ENCODE measurements around the gene WDR81.

WDR81 gene

GRCh38 chr17:1724351-1724868 is at the start of gene WDR81:
Gene WDR81, plus strand, starts transcription at chr17:1724704. Its CDS starts 256 bp downstream, at chr17:1724960.
- H3K27me3 ChIP-seq (ENCODE audit: insufficient read depth, low read length) = no peaks in the 10 kb centered on the region
- TF ChIP-seq EZH2 (IDR thresholded peaks at IDR 0.05; ENCODE audit: borderline replicate concordance, low read length) (no peak), CTCF (IDR thresholded peaks at IDR 0.05; ENCODE audit: low read length) (no peak)
- no peaks in the 10 kb centered on the region for H4K20me1 ChIP-seq (ENCODE audit: insufficient read depth, low read length)
- peak within 1 kb of the TSS; percentile 95 for H3K4me2 ChIP-seq (ENCODE audit: low read length)
- H3K9ac ChIP-seq (ENCODE audit: low read length) = peak within 1 kb of the TSS; percentile 86
- no peak within 1 kb of the TSS for H2AFZ ChIP-seq (ENCODE audit: low read length)
- peak within 1 kb of the TSS; percentile 93 for H3K27ac ChIP-seq (ENCODE audit: low read depth, low read length, poor library complexity, severe bottlenecking)
- H3K79me2 ChIP-seq (ENCODE audit: insufficient read depth, low read length) = no peaks in the 10 kb centered on the region
- peaks cover 11% of the 10 kb centered on the region; the same call in 1 of the 2 replicates for H3K36me3 ChIP-seq (ENCODE audit: insufficient read depth, low read length)
- peaks cover 77% of the 10 kb centered on the region for H3K4me1 ChIP-seq (ENCODE audit: insufficient read depth, low read length, severe bottlenecking)
- H3K9me2 ChIP-seq (ENCODE audit: low read depth, low read length) = no peaks in the 10 kb centered on the region
- H3F3A ChIP-seq (ENCODE audit: insufficient read depth, low read length) = no peaks in the 10 kb centered on the region; the same call in 1 of the 2 replicates
- no peaks in the 10 kb centered on the region for H3K9me3 ChIP-seq (ENCODE audit: low read length)
- H3K4me3 ChIP-seq (ENCODE audit: low read depth, low read length, poor library complexity, severe bottlenecking) = peak within 1 kb of the TSS; percentile 88

GRCh38 chr17:1676401-1676800 is 48.1 kb upstream of the WDR81 start:
- no peaks in the 10 kb centered on the region for H4K20me1 ChIP-seq (ENCODE audit: insufficient read depth, low read length)
- no peaks in the 10 kb centered on the region for H3K4me1 ChIP-seq (ENCODE audit: insufficient read depth, low read length, severe bottlenecking)
- H3K27ac ChIP-seq (ENCODE audit: low read depth, low read length, poor library complexity, severe bottlenecking) = no peak overlapping the region
- no peaks in the 10 kb centered on the region for H3F3A ChIP-seq (ENCODE audit: insufficient read depth, low read length)
- no peak overlapping the region for H3K4me3 ChIP-seq (ENCODE audit: low read depth, low read length, poor library complexity, severe bottlenecking)
- no peaks in the 10 kb centered on the region for H3K9me3 ChIP-seq (ENCODE audit: low read length)
- H3K9ac ChIP-seq (ENCODE audit: low read length) = no peak overlapping the region
- H3K79me2 ChIP-seq (ENCODE audit: insufficient read depth, low read length) = no peaks in the 10 kb centered on the region
- no peak for TF ChIP-seq EZH2 (IDR thresholded peaks at IDR 0.05; ENCODE audit: borderline replicate concordance, low read length)
- TF ChIP-seq CTCF (IDR thresholded peaks at IDR 0.05; ENCODE audit: low read length) = no peak
- H3K36me3 ChIP-seq (ENCODE audit: insufficient read depth, low read length) = peaks cover 96% of the 10 kb centered on the region
- no peak overlapping the region for H3K4me2 ChIP-seq (ENCODE audit: low read length)
- no peaks in the 10 kb centered on the region for H3K9me2 ChIP-seq (ENCODE audit: low read depth, low read length)
- no peak overlapping the region for H2AFZ ChIP-seq (ENCODE audit: low read length)
- no peaks in the 10 kb centered on the region for H3K27me3 ChIP-seq (ENCODE audit: insufficient read depth, low read length)

GRCh38 chr17:1683459-1683858 is 41.0 kb upstream of the WDR81 start:
- H3K27ac ChIP-seq (ENCODE audit: low read depth, low read length, poor library complexity, severe bottlenecking) = no peak overlapping the region
- H4K20me1 ChIP-seq (ENCODE audit: insufficient read depth, low read length) = no peaks in the 10 kb centered on the region
- peaks cover 48% of the 10 kb centered on the region for H3K36me3 ChIP-seq (ENCODE audit: insufficient read depth, low read length)
- H3F3A ChIP-seq (ENCODE audit: insufficient read depth, low read length) = no peaks in the 10 kb centered on the region
- peaks cover 15% of the 10 kb centered on the region for H3K4me1 ChIP-seq (ENCODE audit: insufficient read depth, low read length, severe bottlenecking)
- H3K9me2 ChIP-seq (ENCODE audit: low read depth, low read length) = no peaks in the 10 kb centered on the region
- no peaks in the 10 kb centered on the region; the same call in 1 of the 2 replicates for H3K9me3 ChIP-seq (ENCODE audit: low read length)
- H3K4me3 ChIP-seq (ENCODE audit: low read depth, low read length, poor library complexity, severe bottlenecking) = peak overlapping the region; percentile 80
- H3K79me2 ChIP-seq (ENCODE audit: insufficient read depth, low read length) = peaks cover 14% of the 10 kb centered on the region
- no peak overlapping the region for H2AFZ ChIP-seq (ENCODE audit: low read length)
- peak overlapping the region; percentile 81 for H3K9ac ChIP-seq (ENCODE audit: low read length)
- no peak for TF ChIP-seq EZH2 (IDR thresholded peaks at IDR 0.05; ENCODE audit: borderline replicate concordance, low read length)
- no peak for TF ChIP-seq CTCF (IDR thresholded peaks at IDR 0.05; ENCODE audit: low read length)
- H3K27me3 ChIP-seq (ENCODE audit: insufficient read depth, low read length) = no peaks in the 10 kb centered on the region
- peak overlapping the region; percentile 79 for H3K4me2 ChIP-seq (ENCODE audit: low read length)

Data from OCI-LY1 (cell line).